Stimulated activated CD8-positive, alpha-beta memory T cell treated with anti-CD3 and anti-CD28 coated beads, Interleukin-7, amount 100 ng/mL, for 48 hours (primary cell): ENCODE data around the gene GAB4.
"Not testable (repeated sequence)": the region's sequence is repeated elsewhere in the genome, so short reads cannot be mapped to it uniquely, and the experiment has no call there.

ENCODE experiments used
- DNase-seq, 2 donors: peaks; one replicate each; pipeline ENCODE4 v3.0.0-alpha.2; 2020; ENCODE audit warnings: low read depth in 1 of 2; ENCODE audit errors: extremely low read depth in 1 of 2

The GAB4 gene

GRCh38 chr22:17007852-17008731 is at the start of gene GAB4:
GAB4 (minus strand) TSS chr22:17008222; CDS start chr22:17008114, 108 bp downstream.
- DNase-seq, result no peak

DNA sequence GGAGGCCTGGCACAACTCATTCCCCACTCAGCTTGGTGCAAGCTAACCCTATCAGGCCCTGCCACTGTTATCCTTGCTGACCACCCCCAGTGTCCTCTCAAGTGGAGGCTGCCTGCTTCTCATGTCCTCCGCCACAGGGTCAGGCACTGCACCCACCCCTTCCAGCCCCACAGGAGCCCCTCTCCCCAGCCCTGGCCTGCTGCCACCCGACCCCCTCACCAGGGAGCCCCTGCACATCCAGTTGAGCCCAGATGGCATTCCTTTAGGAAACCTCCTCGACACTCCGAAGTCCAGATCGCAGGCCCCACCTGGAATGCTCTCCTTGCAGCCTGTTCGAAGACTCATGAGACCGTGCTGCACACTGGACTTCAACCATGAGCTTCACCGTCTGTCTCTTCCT is 48.8 kb upstream of the GAB4 start:
- DNase-seq, result no peak

- no peak for DNase-seq
These were observed 48.0 kb upstream of the GAB4 start for GRCh38 chr22:17056058-17056457.

GRCh38 chr22:17047656-17048055 is 39.6 kb upstream of the GAB4 start:
- DNase-seq, result no peak

GRCh38 chr22:17046566-17047348 is 38.7 kb upstream of the GAB4 start:
- DNase-seq, result no peak

DNA sequence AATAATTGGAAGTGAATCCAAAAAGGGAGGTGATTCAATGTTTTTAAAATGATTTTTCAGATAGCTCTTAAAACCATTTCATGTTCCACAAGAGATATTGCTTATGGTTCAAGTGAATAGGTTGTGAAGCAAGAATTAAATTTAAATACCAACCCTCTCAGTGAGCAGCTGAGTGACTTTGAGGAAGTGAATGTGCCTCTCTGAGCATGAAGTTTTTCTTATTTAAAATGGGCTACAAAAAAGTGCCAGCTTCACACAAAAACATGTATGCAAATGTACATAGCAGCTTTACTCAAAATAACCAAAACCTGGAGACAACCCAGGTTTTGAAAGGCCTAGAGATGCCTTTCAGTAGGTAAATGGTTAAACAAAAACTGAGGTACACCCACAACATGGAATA is 35.5 kb upstream of the GAB4 start:
- DNase-seq, result no peak

GRCh38 chr22:17036842-17037711 is 29.1 kb upstream of the GAB4 start:
- not testable (repeated sequence) for DNase-seq

- DNase-seq, result not testable (repeated sequence)
These were observed 28.2 kb upstream of the GAB4 start for GRCh38 chr22:17035976-17036841.

GRCh38 chr22:17035246-17035645 is 27.2 kb upstream of the GAB4 start:
- no peak for DNase-seq

DNA sequence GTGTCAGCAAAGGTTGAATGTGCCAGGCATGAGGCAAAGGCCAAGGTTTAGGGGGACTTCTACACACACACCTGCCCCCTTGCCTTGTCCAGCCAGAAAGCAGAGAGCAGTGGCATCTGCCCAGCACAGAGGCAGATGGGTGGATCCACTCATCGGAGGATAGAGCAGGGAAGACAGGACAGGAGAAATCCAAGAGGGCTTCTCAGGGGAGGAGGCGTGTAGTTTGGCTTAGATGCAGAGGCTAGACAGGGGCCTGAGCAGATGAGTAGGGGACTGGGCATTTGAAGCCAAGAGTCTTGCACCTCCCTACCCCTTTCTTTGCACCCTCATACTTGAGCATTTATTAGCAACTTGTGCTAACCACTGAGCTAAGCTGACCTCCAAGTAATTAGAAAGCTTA is 26.5 kb upstream of the GAB4 start:
- DNase-seq, result not testable (repeated sequence)

DNA sequence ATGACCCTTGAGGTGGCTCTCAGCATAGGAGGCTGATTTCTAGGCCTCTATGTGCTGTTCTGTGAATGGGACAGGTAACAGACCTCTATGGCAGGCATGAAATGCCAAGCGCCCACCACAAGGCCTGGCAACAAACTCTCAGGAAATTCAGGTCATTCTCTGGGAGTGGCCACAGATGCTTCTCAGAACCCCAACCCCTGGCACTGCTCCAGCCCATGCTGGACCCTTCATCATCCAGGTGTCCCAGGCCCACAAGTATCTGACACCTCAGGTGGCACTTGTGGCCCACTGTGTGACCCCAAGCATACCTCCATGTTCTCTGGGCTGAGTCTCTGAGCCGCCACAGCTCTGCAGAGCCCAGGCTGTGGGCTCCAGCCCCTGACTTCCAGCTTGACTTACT is 24.3 kb upstream of the GAB4 start:
- DNase-seq, result not testable (repeated sequence)

- not testable (repeated sequence) for DNase-seq
These were observed 16.4 kb upstream of the GAB4 start for GRCh38 chr22:17024380-17024779.

- DNase-seq, result not testable (repeated sequence)
These were observed 7.5 kb upstream of the GAB4 start for GRCh38 chr22:17015552-17015951.

- not testable (repeated sequence) for DNase-seq
These were observed 6.0 kb upstream of the GAB4 start for GRCh38 chr22:17014101-17014440.

DNA sequence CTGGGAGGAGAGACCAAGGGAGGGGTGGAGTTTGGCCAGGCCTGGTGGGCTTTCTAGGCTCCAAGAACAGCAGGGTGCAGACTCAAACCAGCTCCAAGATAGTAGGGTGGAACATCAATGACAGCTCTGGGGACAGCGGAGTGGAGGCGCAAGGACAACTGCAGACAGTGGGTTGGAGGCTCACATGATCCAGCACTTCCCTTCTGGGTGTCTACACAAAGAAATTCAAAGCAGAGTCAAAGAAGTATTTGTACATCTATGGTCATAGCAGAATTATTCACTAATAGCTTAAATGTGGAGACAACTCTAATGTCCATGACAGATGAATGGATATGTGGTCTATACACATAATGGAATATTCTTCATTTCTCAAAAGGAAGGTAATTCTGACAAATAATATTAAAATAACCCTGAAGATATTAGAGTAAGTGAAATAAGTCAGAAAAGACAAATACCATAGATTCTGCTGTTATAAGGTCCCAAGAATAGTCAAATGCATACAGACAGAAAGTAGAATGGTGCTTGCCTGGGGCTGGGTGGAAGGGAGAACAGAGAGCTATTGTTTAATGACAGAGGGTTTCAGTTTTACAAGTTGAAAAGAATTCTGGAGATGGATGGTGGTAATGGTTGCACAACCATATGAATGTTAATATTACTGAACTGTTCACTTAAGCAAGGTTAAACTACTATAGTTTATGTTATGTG is 5.5 kb upstream of the GAB4 start:
- DNase-seq, result no peak

GRCh38 chr22:17012267-17012666 is 4.2 kb upstream of the GAB4 start:
- no peak for DNase-seq

- DNase-seq, result no peak
These were observed 1.7 kb upstream of the GAB4 start for GRCh38 chr22:17009640-17010291.

- DNase-seq, result no peak
These were observed 765 bp downstream of the GAB4 start for GRCh38 chr22:17007257-17007656.

GRCh38 chr22:16989915-16990314 is 18.1 kb downstream of the GAB4 start:
- no peak for DNase-seq
